Sigmoid colon (tissue), 3 donors: Measurements from ENCODE around the gene SMAD6.

ENCODE experiments used
- CTCF ChIP-seq, 4 experiments: fragments of 450-650 bp in 3 of 4; fragments of 200-600 bp in 1 of 4; IDR thresholded peaks; one replicate each; pipeline ENCODE4 v1.5.1; 2016 to 2019; ENCODE audit warnings: antibody characterized with exemption in 4 of 4, mild to moderate bottlenecking in 3 of 4, moderate library complexity in 2 of 4
- POLR2A ChIP-seq, 2 donors: fragments of 450-650 bp; IDR thresholded peaks; one replicate each; pipeline ENCODE4 v1.6.1; 2016; ENCODE audit warnings: antibody characterized with exemption in 2 of 2, mild to moderate bottlenecking in 2 of 2, moderate library complexity in 2 of 2

- TF ChIP-seq POLR2A (IDR thresholded peaks at IDR 0.05) (no peak), CTCF (IDR thresholded peaks at IDR 0.05) (peak in 3 of 4 experiments; percentile 29 to 44 (median 43))
Observed at GRCh38 chr15:66789029-66790025, 87.3 kb downstream of the SMAD6 start.
